Endothelial cell of umbilical vein (primary cell): Measurements from ENCODE around the gene KCP. TPM values are rescaled to one million over a fixed set of nuclear protein-coding genes. Genes with fewer than 3 reads are reported as not detected.

ENCODE experiments used
- BruUV-seq: library from RNA; stranded (reverse); fragments of 400-500 nt; replicated peaks from 2 replicates; lab custom pipeline; 2021; lab: Mats Ljungman, UMichigan
- CTCF ChIA-PET: fragments of 300-600, 350-600 bp; sonication (Branson Sonifier 250); formaldehyde crosslinking; loops from one replicate; lab custom pipeline; 2021; ENCODE audit warnings: antibody characterized with exemption, inconsistent platforms; lab: Charles Lee
- POLR2A ChIA-PET: fragments of 300-600, 350-600 bp; sonication (Branson Sonifier 250); formaldehyde crosslinking; loops from one replicate; lab custom pipeline; 2021; ENCODE audit warnings: antibody characterized with exemption, inconsistent platforms; lab: Charles Lee
- DNase-seq: peaks from one replicate; pipeline ENCODE4 v3.0.0-alpha.2; 2011; ENCODE audit warnings: low read depth, low spot score
- FAIRE-seq: peaks from 2 replicates; lab custom pipeline; 2011; peaks lifted over from hg19 to GRCh38; lab: Jason Lieb, UNC
- H2AFZ ChIP-seq: 2 replicates; pipeline ENCODE4 v1.6.0; 2012; ENCODE audit warnings: low read depth, low read length, control low read depth, inconsistent platforms
- H3K27ac ChIP-seq: 2 replicates; pipeline ENCODE4 v1.5.1; 2011; ENCODE audit warnings: low read depth, mild to moderate bottlenecking, control low read depth, low read length, moderate library complexity; ENCODE audit not compliant: insufficient read depth
- H3K27me3 ChIP-seq, 2 experiments: 2 replicates each; pipeline versions ENCODE4 v1.6.0 to v1.6.1; 2011; ENCODE audit warnings: low read length in 2 of 2, mixed read lengths in 1 of 2; ENCODE audit not compliant: control insufficient read depth in 2 of 2, insufficient read depth in 2 of 2
- H3K36me3 ChIP-seq, 2 experiments: 2 replicates in 1 of 2; 3 replicates in 1 of 2; pipeline ENCODE4 v1.5.1; 2011; ENCODE audit warnings: low read length in 2 of 2, mild to moderate bottlenecking in 1 of 2, moderate library complexity in 1 of 2; ENCODE audit not compliant: control insufficient read depth in 2 of 2, insufficient read depth in 2 of 2; ENCODE audit errors: extremely low read depth in 1 of 2
- H3K4me1 ChIP-seq: 3 replicates; pipeline ENCODE4 v1.5.1; 2011; ENCODE audit warnings: mild to moderate bottlenecking, low read length; ENCODE audit not compliant: control insufficient read depth, insufficient read depth; ENCODE audit errors: extremely low read depth
- H3K4me2 ChIP-seq: 2 replicates; pipeline ENCODE4 v1.6.1; 2011; ENCODE audit warnings: low read length, control low read depth, mixed read lengths; ENCODE audit not compliant: insufficient read depth
- H3K4me3 ChIP-seq, 3 experiments: fragments of 200-600 bp in 1 of 3; sonication (generic), shearing (Covaris generic) in 1 of 3; replicated peaks in 1 of 3; 2 replicates each; pipeline ENCODE4 v1.5.1; 2011 to 2016; ENCODE audit warnings: control low read depth in 3 of 3, low read length in 3 of 3, mild to moderate bottlenecking in 2 of 3, inconsistent platforms in 1 of 3, low read depth in 1 of 3, moderate library complexity in 1 of 3; ENCODE audit not compliant: insufficient read depth in 1 of 3
- H3K79me2 ChIP-seq: 2 replicates; pipeline ENCODE4 v1.6.0; 2012; ENCODE audit warnings: low read length, inconsistent platforms; ENCODE audit not compliant: control insufficient read depth, insufficient read depth
- H3K9ac ChIP-seq: replicated peaks from 2 replicates; pipeline ENCODE3; 2011; ENCODE audit warnings: low read length, control low read depth; ENCODE audit not compliant: insufficient read depth; ENCODE audit errors: extremely low read depth
- H3K9me1 ChIP-seq: replicated peaks from 3 replicates; pipeline ENCODE4 v1.6.0; 2011; ENCODE audit warnings: mild to moderate bottlenecking, low read length; ENCODE audit not compliant: control insufficient read depth, insufficient read depth; ENCODE audit errors: extremely low read depth
- H3K9me3 ChIP-seq: replicated peaks from 2 replicates; pipeline ENCODE4 v1.5.1; 2012; ENCODE audit warnings: low read length, inconsistent platforms; ENCODE audit not compliant: control insufficient read depth, insufficient read depth
- H4K20me1 ChIP-seq: replicated peaks from 2 replicates; pipeline ENCODE3; 2011; ENCODE audit warnings: mild to moderate bottlenecking, low read length; ENCODE audit not compliant: control insufficient read depth, insufficient read depth; ENCODE audit errors: extremely low read depth
- CTCF ChIP-seq, 2 donors: IDR thresholded peaks; 1 replicate in 1 of 2; 2 replicates in 1 of 2; pipeline ENCODE4 v1.5.1; 2011; ENCODE audit warnings: low read length in 2 of 2, mild to moderate bottlenecking in 2 of 2, moderate library complexity in 2 of 2, control low read depth in 1 of 2, inconsistent platforms in 1 of 2, low read depth in 1 of 2; ENCODE audit not compliant: insufficient read depth in 1 of 2; ENCODE audit errors: extremely low read depth in 1 of 2
- EZH2 ChIP-seq: IDR thresholded peaks from 2 replicates; pipeline ENCODE4 v1.6.1; 2012; ENCODE audit warnings: borderline replicate concordance, low read depth, mild to moderate bottlenecking, moderate library complexity, low read length, inconsistent platforms; ENCODE audit not compliant: severe bottlenecking
- FOS ChIP-seq: IDR thresholded peaks from 2 replicates; pipeline ENCODE4 v1.6.1; 2011; ENCODE audit warnings: mild to moderate bottlenecking, low read length, moderate library complexity, borderline replicate concordance; ENCODE audit not compliant: insufficient read depth
- GATA2 ChIP-seq: IDR thresholded peaks from 2 replicates; pipeline ENCODE4 v1.7.0; 2011; ENCODE audit warnings: low read depth, mild to moderate bottlenecking, moderate library complexity, mixed read lengths, low read length; ENCODE audit not compliant: insufficient read length, insufficient read depth
- JUN ChIP-seq: IDR thresholded peaks from 2 replicates; pipeline ENCODE4 v1.6.1; 2011; ENCODE audit warnings: borderline replicate concordance, low read depth; ENCODE audit not compliant: insufficient read length, insufficient read depth
- MAX ChIP-seq: IDR thresholded peaks from 2 replicates; pipeline ENCODE4 v1.6.1; 2011; ENCODE audit not compliant: insufficient read depth, insufficient read length
- MYC ChIP-seq: IDR thresholded peaks from one replicate; pipeline ENCODE4 v1.6.1; 2011; ENCODE audit warnings: mild to moderate bottlenecking, low read depth, low read length
- POLR2A ChIP-seq: IDR thresholded peaks from 2 replicates; pipeline ENCODE4 v1.6.1; 2012; ENCODE audit warnings: low read depth, mild to moderate bottlenecking, control low read depth, low read length
- POLR2AphosphoS5 ChIP-seq: IDR thresholded peaks from 2 replicates; pipeline ENCODE4 v1.6.1; 2012; ENCODE audit warnings: low read depth, mild to moderate bottlenecking, control low read depth, low read length, moderate library complexity; ENCODE audit not compliant: insufficient read depth
- dilution Hi-C: fragments of 300-500 bp; cut with MboI; formaldehyde crosslinking; loops from one replicate; pipeline ENCODE4 v1.15.0; 2019; ENCODE audit warnings: low sequenced_read_pairs; ENCODE audit not compliant: extremely low pct_ligation_motif_present
- intact Hi-C: fragments of 100-400 bp; cut with micrococcal nuclease; formaldehyde crosslinking; loops from one replicate; pipeline ENCODE4 v1.10.0; 2022
- polyA plus RNA-seq, 4 experiments: library from polyadenylated mRNA; depleted of rRNA in 3 of 4; stranded (reverse) in 3 of 4; unstranded in 1 of 4; fragments of >200 nt; gene quantifications; 2 replicates each; pipeline versions ENCODE4 v1.2.1 to v1.2.3, GENCODE V29; 2011 to 2012; ENCODE audit warnings: missing spikeins in 1 of 4
- total RNA-seq: library from RNA; stranded (reverse); gene quantifications from 2 replicates; pipeline ENCODE4 v1.2.3, GENCODE V29; 2021

The KCP gene
- total and polyA plus RNA-seq, 2 donors (not counting 3 experiments of a cell fraction or from before 2014, with no cell fraction given) = not detected

GRCh38 chr7:128902761-128903585, 7.5 kb downstream of the KCP start:
- H3K27me3 ChIP-seq = peaks cover 6 to 11% of the 10 kb centered on the region in 2 experiments
- no peak for TF ChIP-seq JUN
- no peak for TF ChIP-seq EZH2
- TF ChIP-seq MYC = no peak
- TF ChIP-seq POLR2AphosphoS5 = no peak
- no peak for TF ChIP-seq FOS
- no peak for TF ChIP-seq GATA2
- no peak for TF ChIP-seq CTCF (IDR thresholded peaks at IDR 0.05; ENCODE audit: extremely low read depth in 1 of 2, insufficient read depth in 1 of 2, low read depth in 1 of 2, low read length in 2 of 2)
- no peak for TF ChIP-seq POLR2A
- no peak for TF ChIP-seq MAX
- no peak overlapping the region for H2AFZ ChIP-seq
- POLR2A ChIA-PET = no interaction called here
- H3K4me2 ChIP-seq = no peak overlapping the region
- H3K9me1 ChIP-seq = no peaks in the 10 kb centered on the region
- no TSS peak for BruUV-seq
- no peak for DNase-seq
- H3K27ac ChIP-seq = no peak overlapping the region
- no peaks in the 10 kb centered on the region for H3K4me1 ChIP-seq
- H3K9ac ChIP-seq = no peak overlapping the region
- H3K36me3 ChIP-seq = no peaks in the 10 kb centered on the region
- CTCF ChIA-PET = interaction anchor here (1.0 to 2.6 kb wide), 5 partner anchors 44 to 307 kb away, joined by 3 to 47 read pairs (median 5); no protein-coding TSS in a partner anchor
- no peaks in the 10 kb centered on the region for H3K9me3 ChIP-seq
- no peak for FAIRE-seq
- no peaks in the 10 kb centered on the region for H3K79me2 ChIP-seq
- intact Hi-C loops = no loop called here
- no peaks in the 10 kb centered on the region for H4K20me1 ChIP-seq
- dilution Hi-C loops = no loop called here
- H3K4me3 ChIP-seq = no peak overlapping the region
